GM12872 (cell line): Measurements from ENCODE around the gene IGF1R.

Experiments
- CTCF ChIP-seq: IDR thresholded peaks from 3 replicates; pipeline ENCODE4 v1.5.1; 2011; ENCODE audit warnings: low read depth, mild to moderate bottlenecking, low read length, moderate library complexity; ENCODE audit not compliant: insufficient read depth

IGF1R gene

GRCh38 chr15:98737159-98737558, 88.8 kb downstream of the IGF1R start:
- TF ChIP-seq CTCF: no peak

DNA sequence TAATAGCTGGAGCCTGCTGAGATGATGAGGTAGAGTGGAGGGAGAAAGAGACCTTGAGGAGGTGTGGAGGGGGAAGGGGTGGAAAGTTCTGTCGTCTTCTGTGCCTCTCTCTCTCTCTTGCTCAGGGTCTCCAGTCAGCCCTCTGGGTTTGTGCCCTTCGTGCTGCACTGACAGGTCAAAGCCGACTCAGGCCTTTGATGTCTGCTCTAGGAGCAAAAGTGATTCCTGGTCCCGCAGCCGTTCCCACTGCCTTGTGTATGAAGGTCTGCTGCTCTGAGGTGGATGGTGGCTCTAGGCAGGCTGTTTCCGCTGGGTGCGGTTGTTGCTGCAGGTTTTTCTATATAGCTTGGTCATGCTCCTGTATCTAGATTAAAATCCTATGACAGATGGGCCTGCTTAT, 89.4 kb downstream of the IGF1R start:
- TF ChIP-seq CTCF: no peak

GRCh38 chr15:98738689-98739401, 90.5 kb downstream of the IGF1R start:
- TF ChIP-seq CTCF: no peak

DNA sequence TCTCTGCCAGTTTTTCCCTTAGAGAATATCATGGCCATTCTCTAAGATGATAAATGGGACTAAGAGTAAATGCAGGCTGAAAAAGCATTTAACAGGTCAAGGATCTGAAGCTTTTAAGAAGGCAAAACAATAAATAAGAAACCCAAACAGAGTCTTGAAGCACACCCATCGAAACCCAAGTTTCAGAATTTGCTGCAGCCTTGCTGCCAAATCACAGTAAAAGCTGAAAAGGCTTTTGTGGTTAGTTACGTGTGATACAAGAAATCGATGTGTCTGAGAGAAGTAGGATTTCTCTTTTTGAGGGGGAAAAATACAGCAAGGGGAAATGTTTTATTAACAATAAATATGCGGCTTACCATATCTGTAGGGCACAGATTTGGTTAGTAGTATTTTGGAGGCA, 92.0 kb downstream of the IGF1R start:
- TF ChIP-seq CTCF: no peak

GRCh38 chr15:98740963-98741362, 92.6 kb downstream of the IGF1R start:
- no peak for TF ChIP-seq CTCF

GRCh38 chr15:98743177-98743576, 94.8 kb downstream of the IGF1R start:
- TF ChIP-seq CTCF: no peak

- TF ChIP-seq CTCF: no peak
Measured at GRCh38 chr15:98744506-98744905, 96.2 kb downstream of the IGF1R start.

GRCh38 chr15:98745179-98745578, 96.8 kb downstream of the IGF1R start:
- TF ChIP-seq CTCF: no peak
